SK-N-SH (cell line): Measurements from ENCODE around the gene NCOA5.

Experiments
- TF ChIP-seq, protein P1 (sequence below): IDR thresholded peaks from 2 replicates; pipeline ENCODE4 v1.6.1; 2012; ENCODE audit warnings: mild to moderate bottlenecking, low read depth, low read length, moderate library complexity
- TF ChIP-seq, protein P2 (sequence below): IDR thresholded peaks from 2 replicates; pipeline ENCODE4 v1.4.0; 2012; ENCODE audit warnings: low read depth

DNA sequence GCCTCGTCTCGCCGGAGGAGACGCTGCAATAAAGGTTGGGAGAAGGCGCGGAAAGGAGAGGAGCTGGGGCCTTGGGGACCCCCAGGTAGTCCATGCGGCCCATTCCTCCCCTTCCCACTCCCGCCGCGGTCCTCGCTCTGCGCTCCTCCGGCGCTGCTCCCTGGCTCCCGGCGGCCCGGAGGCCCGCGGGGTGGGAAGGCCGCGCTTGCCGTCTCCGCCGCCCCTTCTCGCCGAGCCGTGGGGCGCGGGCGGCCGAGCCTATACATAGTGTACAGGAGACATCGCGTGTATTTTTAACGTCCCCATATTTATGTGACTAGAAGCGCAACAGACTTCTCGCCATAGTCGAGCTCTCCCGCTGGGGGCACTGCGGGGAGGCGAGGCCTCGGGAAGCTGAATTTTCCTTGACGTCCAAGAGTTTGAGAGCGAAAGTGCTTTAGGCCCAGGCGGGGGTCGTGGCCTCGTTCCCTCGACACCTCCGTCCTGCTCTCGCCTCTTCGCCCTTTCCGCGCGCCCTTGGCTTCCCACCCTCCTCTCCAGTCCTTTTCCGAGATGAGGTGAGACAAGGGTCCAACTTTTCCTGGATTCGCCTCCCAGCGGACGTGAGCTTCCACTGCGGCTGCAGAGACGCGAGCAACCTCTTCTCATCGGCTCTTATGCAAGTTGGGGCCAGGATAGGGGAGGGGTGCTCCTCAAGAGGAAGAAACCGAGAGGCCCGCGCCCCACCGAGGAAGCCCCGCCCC lies 31.7 kb downstream of the NCOA5 start:
- TF ChIP-seq, protein P1, sequence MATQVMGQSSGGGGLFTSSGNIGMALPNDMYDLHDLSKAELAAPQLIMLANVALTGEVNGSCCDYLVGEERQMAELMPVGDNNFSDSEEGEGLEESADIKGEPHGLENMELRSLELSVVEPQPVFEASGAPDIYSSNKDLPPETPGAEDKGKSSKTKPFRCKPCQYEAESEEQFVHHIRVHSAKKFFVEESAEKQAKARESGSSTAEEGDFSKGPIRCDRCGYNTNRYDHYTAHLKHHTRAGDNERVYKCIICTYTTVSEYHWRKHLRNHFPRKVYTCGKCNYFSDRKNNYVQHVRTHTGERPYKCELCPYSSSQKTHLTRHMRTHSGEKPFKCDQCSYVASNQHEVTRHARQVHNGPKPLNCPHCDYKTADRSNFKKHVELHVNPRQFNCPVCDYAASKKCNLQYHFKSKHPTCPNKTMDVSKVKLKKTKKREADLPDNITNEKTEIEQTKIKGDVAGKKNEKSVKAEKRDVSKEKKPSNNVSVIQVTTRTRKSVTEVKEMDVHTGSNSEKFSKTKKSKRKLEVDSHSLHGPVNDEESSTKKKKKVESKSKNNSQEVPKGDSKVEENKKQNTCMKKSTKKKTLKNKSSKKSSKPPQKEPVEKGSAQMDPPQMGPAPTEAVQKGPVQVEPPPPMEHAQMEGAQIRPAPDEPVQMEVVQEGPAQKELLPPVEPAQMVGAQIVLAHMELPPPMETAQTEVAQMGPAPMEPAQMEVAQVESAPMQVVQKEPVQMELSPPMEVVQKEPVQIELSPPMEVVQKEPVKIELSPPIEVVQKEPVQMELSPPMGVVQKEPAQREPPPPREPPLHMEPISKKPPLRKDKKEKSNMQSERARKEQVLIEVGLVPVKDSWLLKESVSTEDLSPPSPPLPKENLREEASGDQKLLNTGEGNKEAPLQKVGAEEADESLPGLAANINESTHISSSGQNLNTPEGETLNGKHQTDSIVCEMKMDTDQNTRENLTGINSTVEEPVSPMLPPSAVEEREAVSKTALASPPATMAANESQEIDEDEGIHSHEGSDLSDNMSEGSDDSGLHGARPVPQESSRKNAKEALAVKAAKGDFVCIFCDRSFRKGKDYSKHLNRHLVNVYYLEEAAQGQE: no peak
- TF ChIP-seq, protein P2, sequence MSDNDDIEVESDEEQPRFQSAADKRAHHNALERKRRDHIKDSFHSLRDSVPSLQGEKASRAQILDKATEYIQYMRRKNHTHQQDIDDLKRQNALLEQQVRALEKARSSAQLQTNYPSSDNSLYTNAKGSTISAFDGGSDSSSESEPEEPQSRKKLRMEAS: no peak
